ENCODE data around the gene RNF212B. TPM values are rescaled to one million over a fixed set of nuclear protein-coding genes. Genes with fewer than 3 reads are reported as not detected.
"Not testable (repeated sequence)": the region's sequence is repeated elsewhere in the genome, so short reads cannot be mapped to it uniquely, and the experiment has no call there.

Gene RNF212B
- total RNA-seq, 1 donor from 2014 or later, result not detected

DNA sequence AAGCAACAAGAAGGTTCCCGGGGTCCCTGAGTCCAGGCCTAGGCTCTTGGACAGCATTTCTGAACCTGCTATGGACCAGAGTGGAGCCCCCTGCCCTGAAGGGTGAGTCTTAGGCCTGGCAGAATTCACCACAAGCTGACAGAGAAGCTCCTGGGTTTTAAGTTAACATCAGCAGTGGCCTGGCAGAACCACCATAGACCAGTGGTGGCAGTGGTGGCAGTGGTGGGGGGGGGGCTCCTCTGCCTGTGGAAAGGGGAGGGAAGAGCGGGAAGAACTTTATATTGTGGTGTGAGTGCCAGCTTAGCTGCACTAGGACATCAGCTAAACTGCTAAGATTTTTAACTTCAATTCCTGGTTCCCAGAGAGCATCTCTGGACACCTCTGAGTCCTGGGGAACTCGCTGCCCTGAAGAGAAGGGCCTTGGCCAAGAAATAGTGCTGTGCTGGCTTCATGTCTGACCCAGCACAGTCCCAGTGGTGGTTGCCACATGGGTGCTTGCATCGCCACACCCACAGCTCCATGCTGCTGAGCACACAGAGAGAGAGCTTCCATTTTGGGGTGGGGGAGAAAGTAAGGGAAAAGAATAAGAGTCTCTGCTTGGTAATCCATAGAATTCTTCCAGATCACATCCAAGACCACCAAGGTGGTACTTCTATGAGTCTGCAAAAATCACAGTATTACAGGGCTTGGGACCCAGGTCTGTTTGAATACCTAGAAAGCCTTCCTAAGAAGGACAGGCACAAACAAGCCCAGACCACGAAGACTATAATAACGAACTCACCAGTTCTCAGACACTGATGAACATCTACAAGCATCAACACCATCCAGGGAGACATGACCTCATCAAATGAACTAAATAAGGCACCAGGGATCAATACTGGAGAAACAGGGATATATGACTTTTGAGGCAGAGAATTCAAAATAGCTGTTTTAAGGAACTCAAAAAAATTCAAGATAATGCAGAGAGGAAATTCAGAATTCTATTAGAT is 20.4 kb upstream of the RNF212B start:
- H3K27ac Mint-ChIP-seq, result no peak overlapping the region
- H3K9me3 Mint-ChIP-seq, result peaks cover 8% of the 10 kb centered on the region
- no peak overlapping the region for H3K4me3 Mint-ChIP-seq
- no peaks in the 10 kb centered on the region for H3K4me1 Mint-ChIP-seq (ENCODE audit: unreplicated experiment)
- no peak for DNase-seq (ENCODE audit: extremely low spot score, unreplicated experiment)
- H3K27me3 Mint-ChIP-seq, result peaks cover 14% of the 10 kb centered on the region
- no peaks in the 10 kb centered on the region for H3K36me3 Mint-ChIP-seq
- TF ChIP-seq, protein P1, sequence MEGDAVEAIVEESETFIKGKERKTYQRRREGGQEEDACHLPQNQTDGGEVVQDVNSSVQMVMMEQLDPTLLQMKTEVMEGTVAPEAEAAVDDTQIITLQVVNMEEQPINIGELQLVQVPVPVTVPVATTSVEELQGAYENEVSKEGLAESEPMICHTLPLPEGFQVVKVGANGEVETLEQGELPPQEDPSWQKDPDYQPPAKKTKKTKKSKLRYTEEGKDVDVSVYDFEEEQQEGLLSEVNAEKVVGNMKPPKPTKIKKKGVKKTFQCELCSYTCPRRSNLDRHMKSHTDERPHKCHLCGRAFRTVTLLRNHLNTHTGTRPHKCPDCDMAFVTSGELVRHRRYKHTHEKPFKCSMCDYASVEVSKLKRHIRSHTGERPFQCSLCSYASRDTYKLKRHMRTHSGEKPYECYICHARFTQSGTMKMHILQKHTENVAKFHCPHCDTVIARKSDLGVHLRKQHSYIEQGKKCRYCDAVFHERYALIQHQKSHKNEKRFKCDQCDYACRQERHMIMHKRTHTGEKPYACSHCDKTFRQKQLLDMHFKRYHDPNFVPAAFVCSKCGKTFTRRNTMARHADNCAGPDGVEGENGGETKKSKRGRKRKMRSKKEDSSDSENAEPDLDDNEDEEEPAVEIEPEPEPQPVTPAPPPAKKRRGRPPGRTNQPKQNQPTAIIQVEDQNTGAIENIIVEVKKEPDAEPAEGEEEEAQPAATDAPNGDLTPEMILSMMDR (conservative IDR thresholded peaks at IDR 0.05), result no peak

DNA sequence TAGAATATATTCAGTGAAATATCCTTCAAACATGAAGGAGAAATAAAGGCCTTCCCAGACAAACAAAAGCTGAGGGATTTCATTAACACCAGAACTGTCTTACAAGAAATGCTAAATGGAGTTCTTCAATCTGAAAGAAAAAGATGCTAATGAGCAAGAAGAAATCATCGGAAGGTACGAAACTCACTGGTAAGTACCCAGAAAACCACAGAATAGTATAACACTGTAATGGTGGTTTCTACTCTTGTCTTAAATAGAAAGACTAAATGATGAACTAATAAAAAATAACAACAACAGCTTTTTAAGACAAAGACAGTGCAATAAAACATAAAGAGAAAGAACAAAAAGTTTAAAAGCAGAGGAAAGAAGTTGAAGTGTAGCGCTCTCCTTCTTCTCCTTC is 18.7 kb upstream of the RNF212B start:
- DNase-seq (ENCODE audit: extremely low spot score, unreplicated experiment), result no peak
- Mint-ChIP-seq H3K4me3 (no peak overlapping the region), H3K27ac (no peak overlapping the region), H3K36me3 (no peaks in the 10 kb centered on the region), H3K4me1 (ENCODE audit: unreplicated experiment) (no peaks in the 10 kb centered on the region), H3K27me3 (peaks cover 19% of the 10 kb centered on the region), H3K9me3 (peaks cover 8% of the 10 kb centered on the region)
- TF ChIP-seq, protein P1 (conservative IDR thresholded peaks at IDR 0.05), result no peak

DNA sequence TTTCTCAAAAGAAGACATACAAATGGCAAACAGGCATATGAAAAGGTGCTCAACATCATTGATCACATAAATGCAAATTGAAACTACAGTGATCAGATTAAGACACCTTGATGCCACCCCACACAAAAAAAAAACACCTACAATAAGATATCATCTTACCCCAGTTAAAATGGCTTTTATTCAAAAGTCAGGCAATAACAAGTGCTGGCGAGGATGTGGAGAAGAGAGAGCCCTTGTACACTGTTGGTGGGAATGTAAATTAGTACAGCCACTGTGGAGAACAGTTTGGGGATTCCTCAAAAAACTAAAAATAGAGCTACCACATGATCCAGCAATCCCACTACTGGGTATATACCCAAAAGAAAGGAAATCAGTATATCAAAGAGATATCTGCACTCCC is 12.8 kb upstream of the RNF212B start:
- H3K9me3 Mint-ChIP-seq; H3K4me3 Mint-ChIP-seq; H3K36me3 Mint-ChIP-seq; H3K4me1 Mint-ChIP-seq (ENCODE audit: unreplicated experiment); H3K27ac Mint-ChIP-seq; DNase-seq (ENCODE audit: extremely low spot score, unreplicated experiment): not testable (repeated sequence)
- H3K27me3 Mint-ChIP-seq, result peaks cover 26% of the 10 kb centered on the region

DNA sequence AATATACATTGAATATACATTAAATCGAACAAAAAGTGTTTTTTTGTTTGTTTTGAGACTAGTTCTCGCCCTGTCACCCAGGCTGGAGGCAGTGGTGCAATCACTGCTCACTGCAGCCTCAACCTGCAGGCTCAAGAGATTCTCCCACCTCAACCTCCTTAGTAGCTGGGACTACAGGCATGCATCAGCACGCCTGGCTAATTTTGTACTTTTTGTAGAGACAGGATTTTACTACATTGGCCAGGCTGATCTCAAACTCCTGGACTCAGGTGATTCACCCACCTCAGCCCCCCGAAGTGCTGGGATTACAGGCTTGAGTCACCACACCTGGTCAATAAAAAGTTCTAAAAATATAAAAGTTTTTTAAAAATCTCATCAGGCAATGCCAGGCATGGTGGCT is 10.2 kb upstream of the RNF212B start:
- no peak for DNase-seq (ENCODE audit: extremely low spot score, unreplicated experiment)
- Mint-ChIP-seq H3K27me3 (peaks cover 9% of the 10 kb centered on the region), H3K9me3 (peaks cover 6% of the 10 kb centered on the region), H3K27ac (no peak overlapping the region), H3K36me3 (no peaks in the 10 kb centered on the region), H3K4me3 (no peak overlapping the region), H3K4me1 (ENCODE audit: unreplicated experiment) (no peaks in the 10 kb centered on the region)
- TF ChIP-seq, protein P1 (conservative IDR thresholded peaks at IDR 0.05), result no peak

DNA sequence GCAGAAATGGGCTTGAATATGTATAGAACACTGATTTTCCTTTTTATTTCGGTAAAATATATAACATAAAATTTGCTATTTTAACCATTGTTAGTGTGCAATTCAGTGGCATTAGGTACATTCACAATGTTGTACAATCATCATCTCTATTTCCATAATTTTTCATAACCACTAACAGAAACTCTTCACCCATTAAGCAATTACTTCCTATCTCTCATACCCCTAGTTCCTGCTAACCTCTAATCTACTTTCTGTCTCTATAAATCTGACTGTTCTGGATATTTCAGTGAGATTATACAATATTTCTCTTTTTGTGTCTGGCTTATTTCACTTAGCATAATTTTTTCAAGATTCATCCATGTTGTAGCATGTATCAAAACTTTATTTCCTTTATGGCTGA is 8.9 kb upstream of the RNF212B start:
- Mint-ChIP-seq H3K27me3 (peaks cover 7% of the 10 kb centered on the region), H3K4me3 (no peak overlapping the region), H3K9me3 (peaks cover 6% of the 10 kb centered on the region), H3K4me1 (ENCODE audit: unreplicated experiment) (no peaks in the 10 kb centered on the region), H3K27ac (no peak overlapping the region), H3K36me3 (no peaks in the 10 kb centered on the region)
- TF ChIP-seq, protein P1 (conservative IDR thresholded peaks at IDR 0.05), result no peak
- no peak for DNase-seq (ENCODE audit: extremely low spot score, unreplicated experiment)

DNA sequence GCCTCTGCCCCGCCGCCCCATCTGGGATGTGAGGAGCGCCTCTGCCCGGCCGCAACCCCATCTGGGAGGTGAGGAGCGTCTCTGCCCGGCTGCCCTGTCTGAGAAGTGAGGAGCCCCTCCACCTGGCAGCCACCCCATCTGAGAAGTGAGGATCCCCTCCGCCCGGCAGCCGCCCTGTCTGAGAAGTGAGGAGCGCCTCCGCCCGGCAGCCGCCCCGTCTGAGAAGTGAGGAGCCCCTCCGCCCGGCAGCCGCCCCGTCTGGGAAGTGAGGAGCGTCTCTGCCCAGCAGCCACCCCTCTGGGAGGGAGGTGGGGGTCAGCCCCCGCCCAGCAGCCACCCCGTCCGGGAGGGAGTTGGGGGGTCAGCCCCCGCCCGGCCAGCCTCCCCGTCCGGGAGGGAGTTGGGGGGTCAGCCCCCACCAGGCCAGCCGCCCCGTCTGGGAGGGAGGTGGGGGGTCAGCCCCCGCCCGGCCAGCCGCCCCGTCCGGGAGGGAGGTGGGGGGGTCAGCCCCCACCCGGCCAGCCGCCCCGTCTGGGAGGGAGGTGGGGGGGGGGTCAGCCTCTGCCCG is 5.4 kb upstream of the RNF212B start:
- not testable (repeated sequence) for DNase-seq (ENCODE audit: extremely low spot score, unreplicated experiment); H3K36me3 Mint-ChIP-seq; H3K4me3 Mint-ChIP-seq; H3K9me3 Mint-ChIP-seq; H3K27me3 Mint-ChIP-seq; H3K27ac Mint-ChIP-seq; H3K4me1 Mint-ChIP-seq (ENCODE audit: unreplicated experiment)

All from type B pancreatic cell (in vitro differentiated cells).